ENCODE results near the gene DYNC1H1.

- TF ChIP-seq, protein P1, sequence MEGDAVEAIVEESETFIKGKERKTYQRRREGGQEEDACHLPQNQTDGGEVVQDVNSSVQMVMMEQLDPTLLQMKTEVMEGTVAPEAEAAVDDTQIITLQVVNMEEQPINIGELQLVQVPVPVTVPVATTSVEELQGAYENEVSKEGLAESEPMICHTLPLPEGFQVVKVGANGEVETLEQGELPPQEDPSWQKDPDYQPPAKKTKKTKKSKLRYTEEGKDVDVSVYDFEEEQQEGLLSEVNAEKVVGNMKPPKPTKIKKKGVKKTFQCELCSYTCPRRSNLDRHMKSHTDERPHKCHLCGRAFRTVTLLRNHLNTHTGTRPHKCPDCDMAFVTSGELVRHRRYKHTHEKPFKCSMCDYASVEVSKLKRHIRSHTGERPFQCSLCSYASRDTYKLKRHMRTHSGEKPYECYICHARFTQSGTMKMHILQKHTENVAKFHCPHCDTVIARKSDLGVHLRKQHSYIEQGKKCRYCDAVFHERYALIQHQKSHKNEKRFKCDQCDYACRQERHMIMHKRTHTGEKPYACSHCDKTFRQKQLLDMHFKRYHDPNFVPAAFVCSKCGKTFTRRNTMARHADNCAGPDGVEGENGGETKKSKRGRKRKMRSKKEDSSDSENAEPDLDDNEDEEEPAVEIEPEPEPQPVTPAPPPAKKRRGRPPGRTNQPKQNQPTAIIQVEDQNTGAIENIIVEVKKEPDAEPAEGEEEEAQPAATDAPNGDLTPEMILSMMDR (IDR thresholded peaks at IDR 0.05), result no peak
- no peak for TF ChIP-seq ZFX (IDR thresholded peaks at IDR 0.05; ENCODE audit: borderline replicate concordance)
Measured at GRCh38 chr14:101953151-101953550, 11.2 kb upstream of the DYNC1H1 start.

Measured in 22Rv1 (cell line).